GM21619 (cell line): ENCODE results near the gene FAM162A.

Experiments used
- ATAC-seq: cut with Tn5 transposase; IDR thresholded peaks from one replicate; pipeline ENCODE4 v1.9.1; 2021; ENCODE audit not compliant: unreplicated experiment

Gene FAM162A

GRCh38 chr3:122383771-122384697, at the start of gene FAM162A:
FAM162A (plus strand) TSS chr3:122384182; CDS start chr3:122384266, 84 bp downstream.
- ATAC-seq = peak; percentile 86

- ATAC-seq = no peak
These were observed 41.2 kb upstream of the FAM162A start for GRCh38 chr3:122342803-122343202.

- no peak for ATAC-seq
These were observed 40.3 kb upstream of the FAM162A start for GRCh38 chr3:122343654-122344053.

GRCh38 chr3:122349171-122349570, 34.8 kb upstream of the FAM162A start:
- ATAC-seq = no peak

- no peak for ATAC-seq
These were observed 33.1 kb upstream of the FAM162A start for GRCh38 chr3:122350814-122351418.

GRCh38 chr3:122351612-122352011, 32.4 kb upstream of the FAM162A start:
- no peak for ATAC-seq

GRCh38 chr3:122353215-122353614, 30.8 kb upstream of the FAM162A start:
- ATAC-seq = no peak

GRCh38 chr3:122353893-122354401, 30.0 kb upstream of the FAM162A start:
- ATAC-seq = no peak

GRCh38 chr3:122355612-122356011, 28.4 kb upstream of the FAM162A start:
- no peak for ATAC-seq

GRCh38 chr3:122356402-122356801, 27.6 kb upstream of the FAM162A start:
- ATAC-seq = no peak

GRCh38 chr3:122357828-122358702, 25.9 kb upstream of the FAM162A start:
- no peak for ATAC-seq

GRCh38 chr3:122358703-122359032, 25.3 kb upstream of the FAM162A start:
- no peak for ATAC-seq

GRCh38 chr3:122362026-122362425, 22.0 kb upstream of the FAM162A start:
- no peak for ATAC-seq

- no peak for ATAC-seq
These were observed 19.5 kb upstream of the FAM162A start for GRCh38 chr3:122364490-122364889.

- ATAC-seq = peak; percentile 44
These were observed 18.9 kb upstream of the FAM162A start for GRCh38 chr3:122365073-122365472.

- ATAC-seq = peak; percentile 75
These were observed 18.2 kb upstream of the FAM162A start for GRCh38 chr3:122365582-122366378.

- no peak for ATAC-seq
These were observed 17.6 kb upstream of the FAM162A start for GRCh38 chr3:122366379-122366749.

- ATAC-seq = no peak
These were observed 9.9 kb upstream of the FAM162A start for GRCh38 chr3:122374034-122374433.

- no peak for ATAC-seq
These were observed 6.0 kb upstream of the FAM162A start for GRCh38 chr3:122377975-122378374.

GRCh38 chr3:122382888-122383666, 905 bp upstream of the FAM162A start, which contains the start of gene MIX23:
MIX23 (minus strand) TSS chr3:122383231; CDS start chr3:122383224, 7 bp downstream.
- ATAC-seq = peak; percentile 38
